Jurkat, Clone E6-1 (cell line): Measurements from ENCODE around the gene GNB4. TPM values are rescaled to one million over a fixed set of nuclear protein-coding genes. Genes with fewer than 3 reads are reported as not detected.

ENCODE experiments used
- DNase-seq: peaks from one replicate; pipeline ENCODE4 v3.0.0-alpha.2; 2011; ENCODE audit warnings: low read depth, low spot score
- H3K4me3 ChIP-seq: 2 replicates; pipeline ENCODE4 v1.5.1; 2011; ENCODE audit warnings: mild to moderate bottlenecking, low read length, control low read depth, moderate library complexity
- polyA plus RNA-seq: library from polyadenylated mRNA; unstranded; fragments of >200 nt; gene quantifications from one replicate; pipeline ENCODE4 v1.2.1, GENCODE V29; 2012; ENCODE audit warnings: missing spikeins; ENCODE audit not compliant: insufficient read length, insufficient read depth

The GNB4 gene
- polyA plus RNA-seq: 21.8 TPM

DNA sequence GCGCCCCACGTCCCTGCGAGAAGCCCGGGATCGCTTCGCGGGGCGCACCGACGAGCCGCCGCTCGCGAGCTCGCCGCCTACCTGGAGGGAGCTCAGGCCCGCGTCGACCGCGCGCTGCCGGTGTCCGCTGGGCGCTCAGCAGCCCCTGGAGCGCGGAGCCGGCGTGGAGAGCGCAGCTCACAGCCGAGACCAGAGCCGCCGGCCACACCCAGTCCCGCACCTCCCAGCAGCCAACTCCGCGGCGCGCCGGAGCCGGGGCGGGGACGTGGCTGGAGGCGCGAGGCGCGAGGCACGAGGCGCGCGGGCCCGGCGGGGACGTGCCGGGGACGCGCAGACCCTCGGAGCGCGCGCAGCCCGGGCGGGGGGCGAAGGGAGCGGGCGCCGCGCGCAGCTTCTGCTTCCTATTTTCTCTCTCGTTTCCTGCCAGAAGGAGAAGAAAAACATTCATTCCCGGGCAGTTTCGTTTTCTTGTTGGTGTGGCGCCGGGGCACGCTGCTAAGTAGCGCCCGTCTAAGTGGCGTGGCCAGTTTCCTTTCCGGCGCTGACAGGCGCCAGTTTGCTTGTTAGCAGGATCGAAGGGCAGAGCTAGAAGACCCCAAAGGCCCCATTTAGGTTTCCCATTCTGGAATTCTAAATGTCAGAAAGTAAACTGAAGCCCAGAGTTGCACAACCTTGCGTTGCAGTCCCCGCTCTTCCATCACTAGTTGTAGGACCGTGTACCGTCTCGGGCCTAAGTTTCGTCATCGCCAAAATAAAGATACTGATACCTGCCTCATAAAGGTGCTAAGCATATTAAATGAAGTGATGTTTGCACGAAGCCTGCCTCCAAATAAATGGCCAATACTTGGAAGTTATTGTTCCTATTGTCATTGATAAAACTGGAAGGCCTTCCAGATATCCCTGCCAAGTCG lies at the start of gene GNB4:
Gene GNB4, minus strand, starts transcription at position 206 of the 911 bp plus-strand sequence. CDS start 25,270 bp downstream, outside the sequence.
- peak within 1 kb of the TSS; percentile 34 for H3K4me3 ChIP-seq
- DNase-seq: no peak

DNA sequence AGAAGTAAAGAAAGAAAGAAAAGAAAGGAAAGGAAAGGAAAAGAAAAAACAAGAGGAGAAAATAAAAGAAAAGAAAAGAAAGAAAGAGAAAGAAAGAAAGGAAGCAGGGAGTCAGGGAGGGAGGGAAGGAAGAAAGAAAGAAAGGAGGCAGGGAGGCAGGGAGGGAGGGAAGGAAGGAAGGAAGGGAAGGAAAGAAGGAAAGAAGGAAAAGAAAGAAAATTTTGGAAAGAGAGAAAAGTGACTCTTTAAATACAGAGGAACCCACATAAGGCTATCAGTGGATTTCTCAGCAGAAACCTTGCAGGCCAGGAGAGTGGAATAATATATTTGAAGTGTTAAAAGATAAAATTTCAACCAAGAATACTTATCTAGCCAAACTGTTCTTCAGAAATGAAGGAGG lies 44.2 kb upstream of the GNB4 start:
- no peak overlapping the region for H3K4me3 ChIP-seq
- DNase-seq: no peak

DNA sequence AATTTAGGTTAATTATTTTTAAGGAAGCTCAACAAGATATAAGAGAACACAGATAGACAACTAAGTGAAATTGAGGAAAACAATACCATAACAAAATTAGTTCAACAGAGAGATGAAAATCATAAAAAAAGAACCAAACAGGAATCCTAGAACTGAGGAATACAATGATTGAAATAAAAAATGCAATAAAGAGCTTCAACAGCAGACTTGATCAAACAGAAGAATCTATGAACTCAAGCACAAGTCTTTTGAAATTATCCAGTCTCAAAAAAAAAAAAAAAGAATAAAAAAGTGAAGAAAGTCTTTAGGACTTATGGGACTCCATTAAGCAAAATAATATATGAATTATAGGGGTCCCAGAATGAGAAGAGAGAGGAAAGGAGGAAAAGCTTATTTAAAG lies 42.0 kb upstream of the GNB4 start:
- no peak overlapping the region for H3K4me3 ChIP-seq
- DNase-seq: no peak

DNA sequence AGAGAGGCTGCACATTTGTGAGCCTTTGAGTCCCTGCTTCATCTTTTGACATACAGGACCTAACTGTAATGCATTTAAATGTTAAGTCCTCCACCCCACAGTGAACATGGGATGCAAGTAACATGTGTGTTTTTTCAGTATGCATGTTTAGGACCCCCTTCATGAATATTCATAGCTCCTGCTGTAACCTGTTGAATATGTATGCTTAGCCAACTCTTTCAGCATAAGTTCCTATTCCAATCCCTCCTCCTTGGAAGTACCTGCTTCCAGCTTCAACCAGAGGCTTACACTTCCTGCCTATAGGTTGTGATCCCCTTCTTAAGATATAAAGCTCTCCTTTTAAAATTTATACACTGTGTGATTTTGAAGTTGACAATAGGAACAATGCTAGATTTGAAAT lies 36.9 kb upstream of the GNB4 start:
- no peak overlapping the region for H3K4me3 ChIP-seq
- no peak for DNase-seq

DNA sequence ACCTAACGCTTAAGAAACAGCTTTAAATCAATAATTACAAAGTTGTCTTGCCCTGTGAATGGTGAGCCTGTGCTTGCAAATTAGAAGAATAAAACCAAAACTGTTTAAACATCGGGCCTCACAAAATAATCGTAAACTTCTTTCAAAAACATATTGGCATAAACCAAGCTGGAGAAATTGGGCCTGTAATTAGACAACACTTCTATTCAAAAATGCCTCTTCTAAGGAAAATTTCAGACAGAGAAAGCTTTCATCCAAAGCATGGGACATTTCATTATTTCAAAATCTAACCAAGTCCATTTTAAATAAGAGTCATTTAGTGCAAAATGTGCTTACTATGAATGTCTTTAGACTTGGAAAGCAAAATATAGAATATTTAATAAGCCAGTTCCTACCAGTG lies 35.5 kb upstream of the GNB4 start:
- no peak for DNase-seq
- H3K4me3 ChIP-seq: no peak overlapping the region

DNA sequence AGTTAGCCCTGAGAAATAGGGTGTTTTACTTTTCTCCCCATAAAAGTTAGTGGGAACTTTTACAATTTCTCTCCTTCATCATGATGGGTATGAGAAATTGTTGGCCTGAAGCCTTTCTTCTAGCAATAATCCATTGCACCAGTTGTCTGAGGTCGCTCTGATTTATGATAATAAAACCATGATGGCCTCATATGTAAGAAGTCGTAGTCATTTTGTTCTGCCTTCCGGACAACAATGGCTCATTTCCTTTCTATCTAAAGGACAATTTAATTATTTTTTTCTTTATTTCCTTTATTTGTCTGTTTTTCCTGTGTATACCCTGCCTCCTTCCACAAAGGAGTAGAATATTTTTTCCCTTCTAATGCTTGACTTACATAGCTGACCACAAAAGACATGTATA lies 31.6 kb upstream of the GNB4 start:
- H3K4me3 ChIP-seq: no peak overlapping the region

DNA sequence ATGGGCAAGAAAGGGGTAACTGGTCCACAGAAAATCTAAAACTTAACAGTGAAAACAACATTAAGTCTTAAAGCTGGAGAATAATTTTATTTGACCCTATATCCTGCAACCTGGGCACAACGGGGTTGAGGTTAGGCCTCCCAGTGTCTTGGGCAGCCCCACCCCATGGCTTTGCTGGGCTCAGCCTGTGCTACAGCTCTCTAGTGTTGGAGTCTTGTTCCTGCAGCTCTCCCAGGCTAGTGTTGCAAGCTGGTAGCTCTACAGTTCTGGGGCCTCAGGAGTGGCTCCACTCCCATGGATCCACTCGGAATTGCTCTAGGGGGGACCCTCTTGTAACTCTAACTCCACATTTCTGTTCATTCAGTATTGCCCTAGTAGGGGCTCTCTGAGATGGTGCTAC lies 24.9 kb upstream of the GNB4 start:
- H3K4me3 ChIP-seq: no peak overlapping the region
- no peak for DNase-seq

More for the DNA sequence above, 31.6 kb upstream of the GNB4 start:
- DNase-seq: no peak

DNA sequence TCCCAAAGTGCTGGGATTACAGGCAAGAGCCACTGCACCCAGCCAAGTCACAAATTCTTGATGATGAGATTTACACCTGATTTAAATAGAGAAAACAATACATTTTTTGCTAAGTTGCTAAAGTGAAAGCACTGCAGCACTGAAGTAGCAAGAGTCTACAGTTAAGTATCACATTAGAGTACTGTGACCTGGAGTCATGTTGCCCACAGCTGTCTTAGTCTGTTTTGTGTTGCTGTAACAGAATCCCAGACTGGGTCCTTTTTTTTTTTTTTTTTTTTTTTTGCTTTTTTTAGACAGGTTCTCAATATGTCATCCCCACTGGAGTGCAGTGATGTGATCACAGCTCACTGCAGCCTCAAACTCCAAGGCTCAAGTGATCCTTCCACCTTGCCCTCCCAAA lies 23.2 kb upstream of the GNB4 start:
- H3K4me3 ChIP-seq: no peak overlapping the region
- no peak for DNase-seq

DNA sequence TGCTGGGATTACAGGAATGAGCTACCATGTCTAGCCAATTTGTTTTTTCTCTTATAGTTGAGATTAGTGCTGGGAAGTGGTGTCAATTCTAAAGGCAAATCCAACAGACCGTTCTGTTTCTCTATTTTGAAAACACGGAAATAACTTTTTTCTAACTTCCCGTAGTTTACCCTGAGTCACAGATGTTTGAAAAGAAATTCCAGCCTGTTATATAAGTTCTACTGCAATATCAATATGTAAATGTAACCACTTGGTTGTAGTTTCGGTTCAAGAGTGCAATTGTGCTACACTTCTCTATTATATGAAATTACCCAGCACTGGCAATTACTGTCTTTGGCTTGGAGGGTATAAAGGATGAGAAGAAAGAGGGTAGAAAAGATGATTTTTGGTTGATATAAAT lies 22.3 kb upstream of the GNB4 start:
- H3K4me3 ChIP-seq: no peak overlapping the region
- DNase-seq: no peak

DNA sequence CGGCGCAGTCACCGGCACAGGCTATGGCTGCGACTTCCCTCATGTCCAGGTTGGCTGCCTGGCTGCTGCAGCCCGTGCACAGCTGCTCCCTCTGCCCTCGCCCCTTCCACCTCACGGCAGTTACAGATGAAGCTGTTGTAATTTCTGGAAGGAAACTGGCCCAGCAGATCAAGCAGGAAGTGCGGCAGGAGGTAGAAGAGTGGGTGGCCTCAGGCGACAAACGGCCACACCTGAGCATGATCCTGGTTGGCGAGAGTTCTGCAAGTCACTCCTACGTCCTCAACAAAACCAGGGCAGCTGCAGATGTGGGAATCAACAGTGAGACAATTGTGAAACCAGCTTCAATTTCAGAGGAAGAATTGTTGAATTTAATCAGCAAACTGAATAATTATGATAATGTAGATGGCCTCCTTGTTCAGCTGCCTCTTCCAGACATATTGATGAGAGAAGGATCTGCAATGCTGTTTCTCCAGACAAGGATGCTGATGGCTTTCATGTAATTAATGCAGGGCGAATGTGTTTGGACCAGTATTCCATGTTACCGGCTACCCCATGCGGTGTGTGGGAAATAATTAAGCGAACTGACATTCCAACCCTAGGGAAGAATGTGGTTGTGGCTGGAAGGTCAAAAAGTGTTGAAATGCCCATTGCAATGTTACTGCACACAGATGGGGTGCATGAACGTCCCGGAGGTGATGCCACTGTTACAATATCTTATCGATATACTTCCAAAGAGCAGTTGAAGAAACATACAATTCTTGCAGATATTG lies 13.2 kb upstream of the GNB4 start:
- no peak overlapping the region for H3K4me3 ChIP-seq
- peak; percentile 34 for DNase-seq

DNA sequence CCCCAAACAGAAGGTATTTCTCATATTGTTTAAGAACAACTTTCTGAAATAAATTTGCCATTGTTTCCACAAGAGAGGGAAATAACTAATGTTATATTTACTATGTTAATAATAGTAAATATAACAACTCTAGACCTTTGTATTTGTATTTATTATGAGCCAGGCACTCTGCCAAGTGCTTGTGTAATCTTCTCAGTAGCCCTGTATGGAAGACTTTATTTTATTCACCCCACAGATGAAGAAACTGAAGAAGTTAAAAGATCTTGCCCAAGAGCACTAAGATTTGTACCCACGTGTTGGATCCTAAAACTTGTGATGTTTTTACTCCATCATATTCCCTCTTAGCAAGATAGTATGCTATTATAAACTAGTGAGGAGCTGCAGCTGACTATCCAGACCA lies 12.0 kb upstream of the GNB4 start:
- DNase-seq: no peak
- no peak overlapping the region for H3K4me3 ChIP-seq

DNA sequence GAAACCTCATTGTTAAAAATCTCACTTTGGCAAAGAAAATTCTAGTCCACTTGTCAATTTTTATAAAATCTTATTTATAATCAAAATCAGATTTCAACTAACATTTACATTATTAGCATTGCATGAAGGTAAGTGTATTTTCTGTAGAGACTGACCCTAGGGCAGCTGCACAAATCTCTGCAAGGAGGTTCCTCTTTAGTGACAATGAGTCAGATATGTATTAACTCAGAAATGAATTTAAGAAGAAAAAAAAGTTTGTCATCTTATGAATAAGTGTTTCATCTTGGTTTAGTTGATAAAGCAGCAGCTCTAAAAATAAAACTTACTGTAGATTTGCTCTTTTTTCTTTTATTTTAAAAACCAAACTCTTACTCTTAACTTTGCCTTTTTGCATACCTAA lies 9.0 kb upstream of the GNB4 start:
- DNase-seq: no peak
- H3K4me3 ChIP-seq: no peak overlapping the region

DNA sequence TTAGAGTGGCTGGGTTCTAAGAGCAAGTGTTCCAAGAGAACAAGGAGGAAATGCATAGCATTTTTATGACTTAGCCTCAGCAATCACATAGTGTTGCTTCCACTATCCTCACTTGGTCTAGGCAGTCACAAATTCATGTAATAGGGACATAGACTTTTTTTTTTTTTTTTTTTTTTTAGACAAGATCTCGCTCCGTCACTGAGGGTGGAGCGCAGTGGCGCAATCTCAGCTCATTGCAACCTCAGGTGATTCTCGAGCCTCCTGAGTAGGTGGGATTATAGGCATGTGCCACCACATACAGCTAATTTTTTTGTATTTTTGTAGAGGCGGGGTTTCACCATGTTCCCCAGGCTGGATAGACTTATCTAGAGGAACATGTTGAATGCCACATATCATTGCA lies 4.7 kb upstream of the GNB4 start:
- no peak overlapping the region for H3K4me3 ChIP-seq
- DNase-seq: no peak

DNA sequence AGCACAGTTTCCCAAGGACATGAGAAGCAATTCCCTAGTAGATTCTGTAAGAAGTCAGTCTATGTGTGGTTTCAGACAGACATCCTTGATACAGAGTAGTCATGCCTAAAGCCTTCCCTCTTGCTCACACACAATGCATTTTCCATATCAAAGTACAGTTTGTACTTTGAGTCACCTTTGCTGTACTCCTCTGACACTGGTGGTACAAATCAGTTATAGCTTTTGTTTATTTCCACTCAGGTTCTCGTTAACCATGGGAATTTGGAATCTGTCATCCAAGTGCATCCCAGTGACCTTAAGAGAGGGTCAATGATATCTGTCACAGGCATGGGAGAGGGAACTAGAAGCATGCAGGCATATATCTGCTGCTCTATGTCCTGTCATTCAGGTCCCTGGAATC lies 3.6 kb upstream of the GNB4 start:
- DNase-seq: no peak
- no peak overlapping the region for H3K4me3 ChIP-seq

DNA sequence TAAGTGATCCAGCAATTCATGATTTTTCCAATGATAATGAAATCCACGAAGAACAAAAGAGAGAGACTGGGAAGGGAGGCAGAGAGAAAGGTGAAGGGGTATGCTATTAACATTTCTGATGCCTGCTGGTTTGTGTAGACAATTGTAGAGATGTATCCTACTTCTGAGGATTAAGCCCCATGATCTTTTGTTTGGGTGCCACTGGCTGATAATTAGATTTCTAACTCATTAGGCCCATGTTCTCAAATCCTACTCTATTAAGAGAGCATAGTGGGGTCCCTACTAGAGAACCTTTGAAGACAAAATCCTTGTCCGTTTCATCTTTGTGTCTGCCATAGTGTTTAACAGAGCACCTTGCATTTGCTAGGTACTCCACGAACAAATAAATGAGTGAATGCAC lies 2.7 kb upstream of the GNB4 start:
- no peak overlapping the region for H3K4me3 ChIP-seq
- no peak for DNase-seq

DNA sequence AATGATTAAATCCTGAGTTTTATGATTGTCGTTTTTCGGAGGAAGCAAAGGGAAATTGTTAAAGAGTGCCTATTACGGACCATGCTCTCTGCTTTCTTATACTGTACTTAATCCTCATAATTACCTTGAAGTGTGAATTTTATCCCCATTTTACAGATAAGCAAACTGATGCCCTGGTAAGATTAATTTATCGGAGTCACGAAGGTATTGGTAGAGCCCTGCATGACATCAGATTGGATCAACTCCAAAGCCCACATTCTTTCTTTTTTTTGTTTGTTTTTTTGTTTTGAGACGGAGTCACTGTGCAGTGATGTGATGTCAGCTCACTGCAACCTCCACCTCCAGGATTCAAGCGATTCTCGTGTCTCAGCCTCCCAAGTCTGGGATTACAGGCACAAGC lies 1.6 kb upstream of the GNB4 start:
- H3K4me3 ChIP-seq: no peak overlapping the region
- DNase-seq: no peak

DNA sequence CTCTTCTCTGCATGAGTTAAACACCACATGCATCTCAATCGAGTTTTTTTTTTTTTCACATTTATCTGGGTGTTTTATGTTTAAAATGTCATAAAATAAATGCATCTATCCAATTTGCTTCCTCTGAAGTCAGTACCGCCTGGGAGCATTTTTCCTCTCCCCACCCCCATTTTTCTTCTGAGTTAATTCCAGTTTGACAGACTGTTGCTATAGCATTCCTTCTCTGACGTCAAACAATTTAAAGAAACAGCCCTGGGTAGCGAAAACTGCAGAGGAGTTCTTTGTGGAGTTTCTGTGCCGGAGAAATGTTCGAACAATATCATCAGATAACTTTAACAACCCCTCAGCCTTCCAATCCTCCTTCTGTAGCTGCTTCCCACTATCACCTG lies 900 bp upstream of the GNB4 start:
- no peak overlapping the region for H3K4me3 ChIP-seq
- DNase-seq: no peak

DNA sequence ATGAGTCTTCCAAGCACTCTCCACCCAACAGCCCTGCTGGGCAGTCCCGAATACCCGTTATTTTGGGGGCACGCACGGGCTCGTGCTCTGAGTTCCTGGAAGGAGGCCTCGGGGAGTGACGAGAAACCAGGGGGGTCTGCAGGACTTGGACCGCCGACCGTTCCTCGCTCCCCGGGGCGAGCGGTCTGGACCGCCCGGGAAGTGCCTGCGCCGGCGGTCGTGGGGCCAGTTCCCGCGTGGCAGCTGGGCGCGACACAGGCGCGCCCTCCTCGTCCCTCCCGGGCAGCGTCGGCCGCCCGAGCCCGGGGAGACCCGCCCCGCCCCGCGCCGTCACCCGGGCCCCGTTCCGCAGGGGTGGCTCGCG lies 387 bp downstream of the GNB4 start:
- no peak for DNase-seq
- peak overlapping the region; percentile 34 for H3K4me3 ChIP-seq

DNA sequence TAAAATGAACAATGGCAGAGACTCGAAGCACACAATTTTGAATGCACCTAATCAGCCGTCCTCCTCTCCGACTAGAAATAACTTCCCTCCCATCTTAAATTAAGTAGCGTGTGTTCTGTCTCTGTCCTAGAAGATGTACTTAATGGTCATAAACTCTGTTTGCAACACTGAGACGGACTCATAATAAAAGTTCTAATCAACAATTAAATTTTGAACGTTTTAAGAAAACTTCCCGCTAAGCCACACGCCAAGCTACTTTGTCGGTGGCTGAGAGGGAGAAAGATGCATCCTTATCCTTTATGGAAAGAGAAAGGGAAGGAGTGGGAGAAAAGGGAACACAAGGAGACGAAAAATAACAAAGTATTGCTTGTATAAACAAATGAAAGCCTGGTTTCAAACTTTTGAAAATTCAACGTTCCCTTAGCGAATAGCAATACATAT lies 989 bp downstream of the GNB4 start:
- no peak overlapping the region for H3K4me3 ChIP-seq
- no peak for DNase-seq

DNA sequence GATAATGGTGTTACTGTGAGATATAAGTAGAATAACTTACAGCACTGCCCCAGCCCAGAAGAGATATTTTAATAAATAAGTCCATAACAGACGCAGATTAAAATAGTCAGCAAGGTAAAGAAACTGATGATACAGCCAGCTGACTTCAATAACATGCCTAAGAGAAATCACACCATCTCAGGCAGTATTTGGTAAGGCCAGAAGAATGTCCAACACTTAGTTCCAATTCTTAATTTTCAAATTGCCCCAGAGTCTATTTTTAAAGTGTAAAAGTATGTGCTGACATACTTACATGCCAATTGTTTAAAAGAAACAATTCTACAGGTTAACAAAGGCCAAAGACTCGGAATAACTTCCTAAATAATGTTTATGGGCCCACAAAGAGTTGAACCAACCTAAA lies 1.6 kb downstream of the GNB4 start:
- no peak overlapping the region for H3K4me3 ChIP-seq
- DNase-seq: no peak
